PC-9 (cell line): ENCODE measurements around the gene BRPF1.

Experiments
- EZH2 ChIP-seq: fragments of 200-600 bp; sonication (generic); IDR thresholded peaks from 2 replicates; pipeline ENCODE4 v1.8.0; 2017; ENCODE audit warnings: antibody characterized with exemption, low read depth
- TF ChIP-seq, protein P1 (sequence below): fragments of 200-600 bp; sonication (generic); conservative IDR thresholded peaks from 2 replicates; pipeline ENCODE4 v1.6.1; 2017; ENCODE audit warnings: mixed run types, antibody characterized with exemption, mild to moderate bottlenecking, moderate library complexity

DNA sequence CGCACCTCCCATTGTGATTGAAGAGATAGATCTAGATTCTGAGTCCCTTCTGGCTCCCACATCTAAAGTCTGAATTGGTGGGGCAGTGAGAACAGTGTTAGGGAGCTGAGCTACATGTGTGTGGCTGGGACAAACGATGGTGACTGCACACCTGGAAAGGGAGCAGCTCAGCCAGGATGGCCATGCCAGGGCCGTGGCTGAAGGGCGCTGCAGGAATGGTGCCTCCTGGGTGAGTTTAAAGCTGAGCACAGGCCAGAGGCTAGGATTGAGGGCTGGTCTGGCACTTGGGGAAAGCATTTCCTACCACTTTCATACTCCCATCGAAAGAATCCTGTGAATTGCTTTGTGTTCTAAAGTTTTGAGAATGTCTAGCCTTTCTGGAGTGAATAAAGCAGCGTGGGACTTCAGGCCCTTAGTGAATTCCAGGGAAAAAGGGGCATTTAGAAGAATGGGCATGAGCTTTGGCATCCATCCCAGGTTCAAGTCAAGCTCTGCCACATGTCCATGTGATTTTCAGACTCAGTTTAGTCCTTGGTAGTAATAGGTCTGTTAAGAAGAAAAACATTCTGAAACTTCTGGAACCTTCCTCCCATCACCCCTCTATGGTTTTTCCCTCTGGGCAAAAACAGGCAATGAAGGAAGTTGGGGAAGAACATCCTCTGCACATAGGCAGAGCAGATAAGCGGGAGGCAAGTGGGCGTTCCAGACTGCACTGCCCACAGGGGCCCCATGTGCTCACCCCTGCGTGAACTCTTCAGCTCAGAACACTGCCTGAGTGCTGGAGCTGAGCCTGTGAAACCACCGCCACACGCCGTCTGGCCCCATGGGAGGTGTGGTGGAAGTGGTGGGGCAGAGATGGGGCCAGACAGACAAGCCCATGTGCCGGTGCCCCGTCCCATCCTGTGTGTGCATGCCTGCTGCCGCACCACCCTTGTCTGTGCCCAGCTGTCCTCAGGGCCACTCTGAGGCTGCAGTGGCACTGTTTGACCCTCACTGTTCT, 40.8 kb upstream of the BRPF1 start:
- TF ChIP-seq, protein P1, sequence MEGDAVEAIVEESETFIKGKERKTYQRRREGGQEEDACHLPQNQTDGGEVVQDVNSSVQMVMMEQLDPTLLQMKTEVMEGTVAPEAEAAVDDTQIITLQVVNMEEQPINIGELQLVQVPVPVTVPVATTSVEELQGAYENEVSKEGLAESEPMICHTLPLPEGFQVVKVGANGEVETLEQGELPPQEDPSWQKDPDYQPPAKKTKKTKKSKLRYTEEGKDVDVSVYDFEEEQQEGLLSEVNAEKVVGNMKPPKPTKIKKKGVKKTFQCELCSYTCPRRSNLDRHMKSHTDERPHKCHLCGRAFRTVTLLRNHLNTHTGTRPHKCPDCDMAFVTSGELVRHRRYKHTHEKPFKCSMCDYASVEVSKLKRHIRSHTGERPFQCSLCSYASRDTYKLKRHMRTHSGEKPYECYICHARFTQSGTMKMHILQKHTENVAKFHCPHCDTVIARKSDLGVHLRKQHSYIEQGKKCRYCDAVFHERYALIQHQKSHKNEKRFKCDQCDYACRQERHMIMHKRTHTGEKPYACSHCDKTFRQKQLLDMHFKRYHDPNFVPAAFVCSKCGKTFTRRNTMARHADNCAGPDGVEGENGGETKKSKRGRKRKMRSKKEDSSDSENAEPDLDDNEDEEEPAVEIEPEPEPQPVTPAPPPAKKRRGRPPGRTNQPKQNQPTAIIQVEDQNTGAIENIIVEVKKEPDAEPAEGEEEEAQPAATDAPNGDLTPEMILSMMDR, result no peak
- no peak for TF ChIP-seq EZH2
